ENCODE measurements around the gene COQ9. TPM values are rescaled to one million over a fixed set of nuclear protein-coding genes. Genes with fewer than 3 reads are reported as not detected.
A peak's percentile ranks its signal among the peaks of the same experiment; 100 is the strongest.

The COQ9 gene
- total RNA-seq, 6 donors from 2014 or later = 33.1 to 47.1 (median 39.4) TPM

DNA sequence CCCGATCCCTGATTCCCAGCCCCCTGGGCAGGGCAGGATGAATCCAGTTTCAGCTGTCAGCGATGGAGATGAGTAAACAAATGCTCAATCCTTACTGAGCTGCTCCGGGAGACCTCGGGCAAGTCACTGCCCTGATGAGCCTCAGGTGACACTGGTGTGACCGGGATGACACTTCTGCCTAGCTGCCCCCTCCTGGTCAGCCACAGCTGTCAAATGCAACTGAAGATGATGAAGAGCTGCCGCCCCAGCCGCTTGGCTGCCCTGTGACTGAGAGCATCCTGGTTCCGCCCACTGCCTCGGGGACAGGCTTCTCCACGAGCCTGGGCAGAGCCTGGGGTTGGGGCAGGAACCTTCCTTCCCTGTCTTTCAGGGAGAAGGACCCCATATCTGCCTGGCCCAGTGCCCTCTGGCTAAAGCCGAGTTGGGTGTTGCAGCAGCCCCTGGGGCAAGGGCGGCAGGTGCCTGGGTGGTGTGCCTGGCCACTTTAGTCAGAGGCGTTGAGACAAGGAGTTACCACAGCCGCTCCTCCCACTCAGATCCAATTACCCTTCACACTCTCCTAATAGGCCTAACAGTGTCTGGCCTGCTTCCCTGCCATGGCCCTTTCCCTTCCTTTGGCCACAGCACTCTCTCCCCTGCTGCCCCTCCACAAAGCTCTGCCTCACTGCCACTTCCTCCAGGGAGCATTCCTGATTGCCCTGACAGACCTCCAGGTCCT is 37.2 kb upstream of the COQ9 start:
- TF ChIP-seq EP300 (IDR thresholded peaks at IDR 0.05) (no peak), POLR2A (IDR thresholded peaks at IDR 0.05) (no peak), POLR2AphosphoS5 (IDR thresholded peaks at IDR 0.05) (no peak)
- TF ChIP-seq, protein P1, sequence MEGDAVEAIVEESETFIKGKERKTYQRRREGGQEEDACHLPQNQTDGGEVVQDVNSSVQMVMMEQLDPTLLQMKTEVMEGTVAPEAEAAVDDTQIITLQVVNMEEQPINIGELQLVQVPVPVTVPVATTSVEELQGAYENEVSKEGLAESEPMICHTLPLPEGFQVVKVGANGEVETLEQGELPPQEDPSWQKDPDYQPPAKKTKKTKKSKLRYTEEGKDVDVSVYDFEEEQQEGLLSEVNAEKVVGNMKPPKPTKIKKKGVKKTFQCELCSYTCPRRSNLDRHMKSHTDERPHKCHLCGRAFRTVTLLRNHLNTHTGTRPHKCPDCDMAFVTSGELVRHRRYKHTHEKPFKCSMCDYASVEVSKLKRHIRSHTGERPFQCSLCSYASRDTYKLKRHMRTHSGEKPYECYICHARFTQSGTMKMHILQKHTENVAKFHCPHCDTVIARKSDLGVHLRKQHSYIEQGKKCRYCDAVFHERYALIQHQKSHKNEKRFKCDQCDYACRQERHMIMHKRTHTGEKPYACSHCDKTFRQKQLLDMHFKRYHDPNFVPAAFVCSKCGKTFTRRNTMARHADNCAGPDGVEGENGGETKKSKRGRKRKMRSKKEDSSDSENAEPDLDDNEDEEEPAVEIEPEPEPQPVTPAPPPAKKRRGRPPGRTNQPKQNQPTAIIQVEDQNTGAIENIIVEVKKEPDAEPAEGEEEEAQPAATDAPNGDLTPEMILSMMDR (IDR thresholded peaks at IDR 0.05) = no peak
- H3K27me3 ChIP-seq = no peaks in the 10 kb centered on the region
- H3K4me3 ChIP-seq = no peak overlapping the region
- H3K36me3 ChIP-seq = no peaks in the 10 kb centered on the region
- peak overlapping the region; percentile 55 to 82 (median 73) for H3K27ac ChIP-seq
- DNase-seq = peak; percentile 24 to 66
- WGBS, 2 donors = 72 to 80% methylated on average over 2 to 14 of the region's 14 CpGs
- no peak for ATAC-seq (ENCODE audit: low FRiP score in 2 of 2)
- peaks cover 19 to 24% (median 21%) of the 10 kb centered on the region in 4 donors for H3K4me1 ChIP-seq
- no peaks in the 10 kb centered on the region for H3K9me3 ChIP-seq

DNA sequence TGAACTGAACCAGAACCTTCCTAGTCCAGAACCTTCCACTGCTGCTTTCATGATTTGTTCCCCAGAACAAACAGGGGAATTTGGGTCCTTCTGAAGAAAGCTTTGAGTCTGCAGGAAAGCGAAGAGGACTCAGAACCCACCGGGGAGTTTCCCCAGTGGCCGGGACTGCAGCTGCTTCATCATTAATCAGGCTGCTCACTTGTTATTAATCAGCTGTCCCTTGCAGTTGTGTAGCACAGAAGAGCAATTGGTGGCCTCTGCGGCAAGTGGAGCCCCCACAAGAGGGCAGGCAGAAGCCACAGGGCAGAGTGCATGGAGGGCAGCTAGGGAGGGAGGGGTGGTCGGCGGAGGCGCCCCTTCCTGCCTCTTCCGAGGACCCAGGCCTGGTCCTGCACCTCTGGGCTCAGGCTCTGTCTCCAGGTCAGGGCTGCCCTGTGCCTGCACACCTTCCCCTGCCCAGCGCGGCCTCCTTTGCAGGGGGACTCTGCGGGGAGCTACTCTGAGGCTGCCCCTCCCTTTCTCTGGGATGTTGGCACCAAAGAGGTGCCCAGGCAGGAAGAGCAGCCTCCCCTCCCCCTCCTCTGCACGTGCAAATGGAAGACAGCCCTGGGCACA is 35.8 kb upstream of the COQ9 start:
- H3K27ac ChIP-seq = no peak overlapping the region
- ATAC-seq (ENCODE audit: low FRiP score in 2 of 2) (no peak), DNase-seq (peak in 1 of 2 donors; percentile 61)
- H3K4me3 ChIP-seq = no peak overlapping the region
- WGBS, 2 donors = 56 to 65% methylated on average over 4 to 11 of the region's 12 CpGs
- TF ChIP-seq EP300 (IDR thresholded peaks at IDR 0.05) = no peak
- TF ChIP-seq POLR2A (IDR thresholded peaks at IDR 0.05) = no peak
- TF ChIP-seq, protein P1 (IDR thresholded peaks at IDR 0.05) = no peak
- TF ChIP-seq POLR2AphosphoS5 (IDR thresholded peaks at IDR 0.05) = no peak
- H3K27me3 ChIP-seq = no peaks in the 10 kb centered on the region
- H3K9me3 ChIP-seq = no peaks in the 10 kb centered on the region
- no peaks in the 10 kb centered on the region for H3K36me3 ChIP-seq
- H3K4me1 ChIP-seq = peaks cover 21 to 34% (median 31%) of the 10 kb centered on the region in 4 donors

DNA sequence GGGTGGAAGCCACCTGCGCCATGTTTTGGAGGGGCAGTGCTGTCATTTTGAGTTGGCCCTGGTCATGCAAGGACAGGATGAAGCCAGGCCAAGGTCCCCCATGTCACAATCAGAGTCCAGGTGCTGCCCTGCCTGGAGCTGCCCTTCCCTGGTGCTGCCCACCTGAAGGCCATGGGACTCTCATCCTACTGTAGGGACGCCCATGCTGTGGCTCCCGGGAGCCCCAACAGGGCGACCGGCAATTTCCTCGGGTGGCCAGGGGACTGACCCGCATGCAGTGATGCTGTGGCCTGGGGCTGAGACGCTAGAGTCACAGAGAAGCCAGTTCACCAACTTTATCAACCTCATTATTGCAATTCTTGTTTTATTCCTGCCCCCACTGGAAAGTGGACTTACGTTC is 34.7 kb upstream of the COQ9 start:
- DNase-seq (peak in 1 of 2 donors; percentile 43), ATAC-seq (ENCODE audit: low FRiP score in 2 of 2) (no peak)
- Histone ChIP-seq H3K27ac (no peak overlapping the region), H3K4me3 (no peak overlapping the region), H3K4me1 (peaks cover 32 to 45% (median 42%) of the 10 kb centered on the region in 4 donors), H3K36me3 (no peaks in the 10 kb centered on the region), H3K9me3 (no peaks in the 10 kb centered on the region), H3K27me3 (no peaks in the 10 kb centered on the region)
- 84 to 87% methylated on average over 2 to 9 of the region's 9 CpGs for WGBS, 2 donors
- TF ChIP-seq EP300 (IDR thresholded peaks at IDR 0.05) = no peak
- no peak for TF ChIP-seq POLR2AphosphoS5 (IDR thresholded peaks at IDR 0.05)
- no peak for TF ChIP-seq POLR2A (IDR thresholded peaks at IDR 0.05)
- TF ChIP-seq, protein P1 (IDR thresholded peaks at IDR 0.05) = no peak

DNA sequence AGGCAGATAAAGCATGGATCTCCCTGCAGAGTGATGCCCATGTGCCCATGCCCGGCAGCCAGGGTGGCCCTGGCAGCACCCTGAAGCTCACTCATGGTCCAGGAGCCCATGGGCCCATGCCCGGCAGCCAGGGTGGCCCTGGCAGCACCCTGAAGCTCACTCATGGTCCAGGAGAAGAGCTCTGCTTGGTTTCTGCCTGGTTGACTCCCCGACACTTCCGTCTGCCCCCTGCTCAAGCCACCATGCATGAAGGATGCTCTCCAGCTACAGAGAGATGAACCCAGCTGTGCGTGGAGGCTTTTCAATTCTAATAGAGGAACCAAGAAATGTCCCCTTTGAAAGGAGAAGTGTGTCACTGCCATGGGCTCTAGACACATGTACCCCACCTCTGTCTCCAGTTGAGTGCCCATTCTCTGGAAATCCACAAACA is 34.0 kb upstream of the COQ9 start:
- peaks cover 32 to 48% (median 46%) of the 10 kb centered on the region in 4 donors for H3K4me1 ChIP-seq
- no peaks in the 10 kb centered on the region for H3K27me3 ChIP-seq
- no peak overlapping the region for H3K4me3 ChIP-seq
- H3K27ac ChIP-seq = no peak overlapping the region
- no peaks in the 10 kb centered on the region for H3K9me3 ChIP-seq
- no peaks in the 10 kb centered on the region for H3K36me3 ChIP-seq
- 83 to 100% methylated on average over 1 to 5 of the region's 5 CpGs for WGBS, 2 donors
- DNase-seq = peak in 1 of 2 donors; percentile 69
- no peak for TF ChIP-seq EP300 (IDR thresholded peaks at IDR 0.05)
- no peak for TF ChIP-seq POLR2A (IDR thresholded peaks at IDR 0.05)
- TF ChIP-seq, protein P1 (IDR thresholded peaks at IDR 0.05) = no peak
- TF ChIP-seq POLR2AphosphoS5 (IDR thresholded peaks at IDR 0.05) = no peak
- ATAC-seq (ENCODE audit: low FRiP score in 2 of 2) = no peak
